Stomach (tissue), 9 donors: ENCODE data around the gene LSMEM2. TPM values are rescaled to one million over a fixed set of nuclear protein-coding genes. Genes with fewer than 3 reads are reported as not detected.
A peak's percentile ranks its signal among the peaks of the same experiment; 100 is the strongest.

ENCODE experiments used
- DNase-seq, 2 donors: peaks; one replicate each; pipeline versions ENCODE4 v3.0.0 to v3.0.0-alpha.2; 2013 to 2019
- H3K27ac ChIP-seq, 5 donors: fragments of 200-600 bp in 4 of 5; sonication (generic) in 4 of 5; one replicate each; pipeline ENCODE4 v1.5.1; 2013 to 2019; ENCODE audit warnings: mild to moderate bottlenecking in 1 of 5, moderate library complexity in 1 of 5
- H3K27me3 ChIP-seq, 3 donors: fragments of 200-600 bp; sonication (generic); one replicate each; pipeline ENCODE4 v1.5.1; 2017 to 2019; ENCODE audit warnings: mixed run types in 1 of 3
- H3K36me3 ChIP-seq, 4 donors: fragments of 200-600 bp; sonication (generic); 1 replicate in 3 of 4; 2 replicates in 1 of 4; pipeline ENCODE4 v1.5.1; 2016 to 2019
- H3K4me1 ChIP-seq, 4 donors: fragments of 200-600 bp; sonication (generic); one replicate each; pipeline ENCODE4 v1.5.1; 2016 to 2019
- H3K4me3 ChIP-seq, 4 donors: fragments of 200-600 bp; sonication (generic) in 3 of 4; one replicate each; pipeline ENCODE4 v1.5.1; 2016 to 2019; ENCODE audit warnings: mild to moderate bottlenecking in 1 of 4
- H3K9me3 ChIP-seq, 4 donors: fragments of 200-600 bp; sonication (generic); one replicate each; pipeline ENCODE4 v1.5.1; 2016 to 2019
- EP300 ChIP-seq: sonication (generic); formaldehyde crosslinking; IDR thresholded peaks from one replicate; pipeline ENCODE4 v1.6.1; 2017; ENCODE audit warnings: antibody characterized with exemption
- POLR2A ChIP-seq, 4 donors: fragments of 450-650 bp; IDR thresholded peaks; one replicate each; pipeline ENCODE4 v1.6.1; 2016; ENCODE audit warnings: antibody characterized with exemption in 4 of 4, control low read depth in 2 of 4, mild to moderate bottlenecking in 1 of 4, moderate library complexity in 1 of 4
- POLR2AphosphoS5 ChIP-seq, 3 donors: sonication (generic); formaldehyde crosslinking; IDR thresholded peaks; one replicate each; pipeline ENCODE4 v1.6.1; 2016; ENCODE audit warnings: antibody characterized with exemption in 3 of 3
- WGBS, 5 donors: extraction: QIAGEN DNeasy Blood & Tissue Kit in 3 of 5; methylation state at CpG; one replicate each; pipeline versions ENCODE4 v1.1.5 to v1.1.7; 2013 to 2018; 5-methylcytosine and 5-hydroxymethylcytosine counted together
- intact Hi-C: fragments of 100-400 bp; cut with DNase I; formaldehyde crosslinking; loops from one replicate; pipeline ENCODE4 v1.15.1; 2023; ENCODE audit warnings: low total_unique reads
- polyA plus RNA-seq, 3 donors: library from polyadenylated mRNA; stranded (reverse); fragments of 200-250 nt; gene quantifications; one replicate each; pipeline ENCODE4 v1.2.3, GENCODE V29; 2013
- total RNA-seq, 5 donors: library from RNA; depleted of rRNA; stranded (reverse); fragments of >200 nt; gene quantifications; one replicate each; pipeline versions ENCODE4 v1.1.0 to v1.2.3, GENCODE V29; 2014 to 2016
- TF ChIP-seq, protein P1 (sequence below), 7 experiments: fragments of 450-650 bp in 4 of 7; fragments of 200-600 bp in 3 of 7; sonication (generic) in 3 of 7; IDR thresholded peaks; one replicate each; pipeline ENCODE4 v1.5.1; 2016 to 2019; ENCODE audit warnings: antibody characterized with exemption in 7 of 7, control low read depth in 2 of 7, mild to moderate bottlenecking in 1 of 7
- donor health status: healthy with polysubstance abuse.
- donor health status: Bipolar disorder and iron deficiency.
- donor health status: healthy.

The LSMEM2 gene
- total and polyA plus RNA-seq, 8 donors, result 0.31 to 0.58 TPM; not detected in 6

- no peak overlapping the region for H3K4me3 ChIP-seq
- no peaks in the 10 kb centered on the region for H3K9me3 ChIP-seq
- H3K27me3 ChIP-seq, result no peaks in the 10 kb centered on the region
- H3K27ac ChIP-seq, result no peak overlapping the region
- WGBS, 5 donors, result 86 to 91% (median 89%) methylated on average over 8 of the region's 8 CpGs
- H3K4me1 ChIP-seq, result peaks cover 39 to 60% (median 56%) of the 10 kb centered on the region in 4 donors
- TF ChIP-seq EP300 (no peak), POLR2AphosphoS5 (IDR thresholded peaks at IDR 0.05) (no peak)
- intact Hi-C loops, result no loop called here
- no peak for DNase-seq
- H3K36me3 ChIP-seq, result peaks cover 7 to 15% (median 8%) of the 10 kb centered on the region in 4 donors
Measured at GRCh38 chr3:50295553-50296431, 16.9 kb downstream of the LSMEM2 start.

DNA sequence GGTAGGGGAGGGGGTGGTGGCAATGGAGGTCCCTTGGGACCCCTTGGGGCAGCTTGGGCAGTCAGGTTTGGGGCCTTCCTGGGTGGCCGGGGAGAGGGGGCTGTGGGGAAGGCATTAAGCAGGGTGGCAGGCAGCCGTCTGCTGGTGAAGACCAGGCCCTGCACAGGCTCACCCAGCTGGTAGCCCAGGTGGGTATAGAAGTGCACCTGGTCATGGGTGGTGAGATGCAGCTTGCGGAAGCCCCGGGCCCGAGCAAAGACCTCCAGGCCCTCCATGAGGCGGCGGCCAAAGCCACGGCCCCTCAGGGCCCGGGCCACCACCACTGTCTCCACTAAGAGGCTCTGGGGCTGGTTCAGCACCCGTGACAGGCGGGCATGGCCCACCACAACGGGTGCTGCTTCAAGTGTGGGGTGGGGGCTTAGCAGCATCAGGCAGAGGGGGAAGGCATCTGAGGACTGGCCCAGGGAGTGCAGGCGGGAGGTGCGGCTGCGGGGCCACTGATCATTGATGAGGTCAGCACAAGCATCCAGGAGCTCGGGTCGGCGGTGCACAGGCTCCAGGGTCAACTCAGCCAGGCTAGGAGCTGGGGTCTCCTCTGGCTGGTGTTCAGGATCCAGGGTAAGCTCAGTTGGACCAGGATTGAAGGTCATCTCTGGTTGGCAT, 18.0 kb downstream of the LSMEM2 start:
- Histone ChIP-seq H3K27me3 (no peaks in the 10 kb centered on the region), H3K4me1 (peaks cover 31 to 60% (median 56%) of the 10 kb centered on the region in 4 donors), H3K36me3 (peaks cover 7 to 15% (median 8%) of the 10 kb centered on the region in 4 donors), H3K9me3 (no peaks in the 10 kb centered on the region), H3K27ac (peak overlapping the region in 1 of 5 donors; percentile 13), H3K4me3 (no peak overlapping the region)
- TF ChIP-seq EP300, result no peak
- TF ChIP-seq, protein P1, sequence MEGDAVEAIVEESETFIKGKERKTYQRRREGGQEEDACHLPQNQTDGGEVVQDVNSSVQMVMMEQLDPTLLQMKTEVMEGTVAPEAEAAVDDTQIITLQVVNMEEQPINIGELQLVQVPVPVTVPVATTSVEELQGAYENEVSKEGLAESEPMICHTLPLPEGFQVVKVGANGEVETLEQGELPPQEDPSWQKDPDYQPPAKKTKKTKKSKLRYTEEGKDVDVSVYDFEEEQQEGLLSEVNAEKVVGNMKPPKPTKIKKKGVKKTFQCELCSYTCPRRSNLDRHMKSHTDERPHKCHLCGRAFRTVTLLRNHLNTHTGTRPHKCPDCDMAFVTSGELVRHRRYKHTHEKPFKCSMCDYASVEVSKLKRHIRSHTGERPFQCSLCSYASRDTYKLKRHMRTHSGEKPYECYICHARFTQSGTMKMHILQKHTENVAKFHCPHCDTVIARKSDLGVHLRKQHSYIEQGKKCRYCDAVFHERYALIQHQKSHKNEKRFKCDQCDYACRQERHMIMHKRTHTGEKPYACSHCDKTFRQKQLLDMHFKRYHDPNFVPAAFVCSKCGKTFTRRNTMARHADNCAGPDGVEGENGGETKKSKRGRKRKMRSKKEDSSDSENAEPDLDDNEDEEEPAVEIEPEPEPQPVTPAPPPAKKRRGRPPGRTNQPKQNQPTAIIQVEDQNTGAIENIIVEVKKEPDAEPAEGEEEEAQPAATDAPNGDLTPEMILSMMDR (IDR thresholded peaks at IDR 0.05), result no peak
- TF ChIP-seq POLR2AphosphoS5 (IDR thresholded peaks at IDR 0.05), result no peak
- no peak for TF ChIP-seq POLR2A (IDR thresholded peaks at IDR 0.05)
- WGBS, 5 donors, result 93 to 96% (median 94%) methylated on average over 13 to 18 of the region's 18 CpGs
- intact Hi-C loops, result no loop called here
- DNase-seq, result no peak

GRCh38 chr3:50297384-50297775, 18.5 kb downstream of the LSMEM2 start:
- H3K27ac ChIP-seq, result peak overlapping the region in 2 of 5 donors; percentile 93 to 96
- H3K9me3 ChIP-seq, result no peaks in the 10 kb centered on the region
- no peak overlapping the region for H3K4me3 ChIP-seq
- peaks cover 35 to 65% (median 58%) of the 10 kb centered on the region in 4 donors for H3K4me1 ChIP-seq
- TF ChIP-seq, protein P1 (IDR thresholded peaks at IDR 0.05), result no peak
- TF ChIP-seq POLR2A (IDR thresholded peaks at IDR 0.05) (no peak), EP300 (no peak), POLR2AphosphoS5 (IDR thresholded peaks at IDR 0.05) (no peak)
- intact Hi-C loops, result no loop called here
- 65 to 88% (median 79%) methylated on average over 2 of the region's 2 CpGs; no CpG with 5 or more reads in 1 of the 5 donors for WGBS, 5 donors
- H3K36me3 ChIP-seq, result peaks cover 7 to 15% (median 8%) of the 10 kb centered on the region in 4 donors
- no peaks in the 10 kb centered on the region for H3K27me3 ChIP-seq
- DNase-seq, result peak in 1 of 2 donors; percentile 36

DNA sequence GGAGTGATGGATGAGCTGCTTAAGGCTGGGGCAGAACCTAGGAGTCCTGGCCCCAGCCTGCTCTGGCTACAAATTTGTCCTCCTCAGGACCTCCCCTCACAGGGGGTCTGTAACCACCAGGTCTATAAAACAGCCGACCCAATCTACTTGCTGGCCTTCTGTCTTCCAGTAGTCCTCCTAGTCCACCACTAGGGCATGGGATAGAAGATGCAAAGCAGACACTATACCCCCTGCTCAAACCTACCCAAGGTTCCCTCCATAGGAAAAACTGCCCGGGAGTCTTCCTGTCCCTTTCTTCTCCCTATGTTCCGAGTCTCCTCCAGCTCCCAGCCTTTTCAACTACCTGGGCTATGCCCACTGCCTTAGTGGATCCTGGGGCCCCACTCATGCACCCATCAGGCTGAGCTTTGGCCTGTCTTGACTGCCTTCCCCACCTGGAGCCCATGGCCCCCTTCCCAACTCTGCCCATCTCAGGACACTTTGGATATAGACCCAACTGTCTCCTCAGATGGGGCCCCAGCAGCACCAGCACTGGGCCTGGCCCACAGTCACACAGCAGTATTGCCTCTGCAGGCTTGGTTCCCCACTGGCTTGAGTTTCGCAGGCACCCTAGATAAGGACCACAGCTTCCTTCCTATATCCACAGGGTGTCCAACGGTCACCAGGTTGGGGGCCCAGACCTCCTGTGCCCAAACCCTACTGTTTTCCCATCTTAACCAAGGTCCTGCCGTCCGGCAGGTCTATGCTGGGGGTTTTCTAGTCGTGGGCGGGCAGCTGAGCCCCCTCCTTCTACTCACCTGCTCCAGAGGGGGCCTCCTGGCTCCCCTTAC, 19.2 kb downstream of the LSMEM2 start:
- H3K27ac ChIP-seq, result peak overlapping the region; percentile 92 to 96 (median 95)
- 25 to 40% (median 26%) methylated on average over 9 of the region's 9 CpGs for WGBS, 5 donors
- peaks cover 7 to 15% (median 8%) of the 10 kb centered on the region in 4 donors for H3K36me3 ChIP-seq
- intact Hi-C loops, result no loop called here
- no peaks in the 10 kb centered on the region for H3K27me3 ChIP-seq
- no peak for TF ChIP-seq POLR2AphosphoS5 (IDR thresholded peaks at IDR 0.05)
- TF ChIP-seq, protein P1 (IDR thresholded peaks at IDR 0.05), result peak in 2 of 7 experiments; percentile 10 to 16
- H3K4me3 ChIP-seq, result peak overlapping the region; percentile 67 to 73 (median 70)
- H3K9me3 ChIP-seq, result no peaks in the 10 kb centered on the region
- H3K4me1 ChIP-seq, result peaks cover 37 to 66% (median 59%) of the 10 kb centered on the region in 4 donors
- DNase-seq, result peak in 1 of 2 donors; percentile 44
